Caco-2 (cell line): ENCODE results near the gene ITPR1. TPM values are rescaled to one million over a fixed set of nuclear protein-coding genes. Genes with fewer than 3 reads are reported as not detected.

Experiments used
- BruUV-seq: library from RNA; stranded (reverse); fragments of 400-500 nt; replicated peaks from 2 replicates; lab custom pipeline; 2021; lab: Mats Ljungman, UMichigan
- CTCF ChIA-PET: fragments of 300-600 bp; sonication (Branson Sonifier 250); formaldehyde crosslinking; loops from one replicate; lab custom pipeline; 2022; ENCODE audit warnings: antibody characterized with exemption; lab: Charles Lee
- POLR2A ChIA-PET: fragments of 300-600 bp; sonication (Branson Sonifier 250); formaldehyde crosslinking; loops from one replicate; lab custom pipeline; 2022; ENCODE audit warnings: antibody characterized with exemption; lab: Charles Lee
- DNase-seq, 2 experiments: peaks; one replicate each; pipeline versions ENCODE4 v3.0.0 to v3.0.0-alpha.2; 2020 to 2022
- H3K27me3 ChIP-seq: replicated peaks from 2 replicates; pipeline ENCODE4 v1.6.0; 2011; ENCODE audit warnings: low read length; ENCODE audit not compliant: control insufficient read depth, insufficient read depth
- H3K36me3 ChIP-seq: 2 replicates; pipeline ENCODE4 v1.5.1; 2011; ENCODE audit warnings: low read length; ENCODE audit not compliant: control insufficient read depth, insufficient read depth
- H3K4me1 ChIP-seq: fragments of 250-450 bp; sonication (Bioruptor Pico); 2 replicates; pipeline ENCODE4 v1.5.1; 2020; ENCODE audit warnings: mild to moderate bottlenecking
- H3K4me3 ChIP-seq: 2 replicates; pipeline ENCODE4 v1.5.1; 2011; ENCODE audit warnings: low read depth, mild to moderate bottlenecking, control low read depth, low read length
- H3K9me3 ChIP-seq: fragments of 250-450 bp; sonication (Bioruptor Pico); 2 replicates; pipeline ENCODE4 v1.5.1; 2020; ENCODE audit warnings: mild to moderate bottlenecking, moderate library complexity
- H3K27ac Mint-ChIP-seq: one replicate; pipeline ENCODE4 v1.8.0; 2022; ENCODE audit warnings: mixed read lengths; ENCODE audit not compliant: unreplicated experiment
- H3K27me3 Mint-ChIP-seq: one replicate; pipeline ENCODE4 v1.8.0; 2022; ENCODE audit warnings: mixed read lengths; ENCODE audit not compliant: insufficient read depth, unreplicated experiment
- H3K36me3 Mint-ChIP-seq: one replicate; pipeline ENCODE4 v1.8.0; 2022; ENCODE audit warnings: mild to moderate bottlenecking, mixed read lengths; ENCODE audit not compliant: insufficient read depth, unreplicated experiment
- H3K4me1 Mint-ChIP-seq: one replicate; pipeline ENCODE4 v1.8.0; 2022; ENCODE audit warnings: low read depth, mixed read lengths; ENCODE audit not compliant: unreplicated experiment
- H3K4me3 Mint-ChIP-seq: one replicate; pipeline ENCODE4 v1.8.0; 2022; ENCODE audit warnings: mild to moderate bottlenecking, moderate library complexity, mixed read lengths; ENCODE audit not compliant: unreplicated experiment
- H3K9me3 Mint-ChIP-seq: one replicate; pipeline ENCODE4 v1.8.0; 2022; ENCODE audit warnings: mixed read lengths; ENCODE audit not compliant: unreplicated experiment
- CTCF ChIP-seq, 2 experiments: fragments of 200-600 bp in 1 of 2; IDR thresholded peaks; 1 replicate in 1 of 2; 2 replicates in 1 of 2; pipeline versions ENCODE4 v1.5.1 to v1.8.0; 2011 to 2022; ENCODE audit warnings: antibody characterized with exemption in 1 of 2, control low read depth in 1 of 2, inconsistent platforms in 1 of 2, low read depth in 1 of 2, low read length in 1 of 2, mild to moderate bottlenecking in 1 of 2, moderate library complexity in 1 of 2; ENCODE audit not compliant: insufficient read depth in 1 of 2, severe bottlenecking in 1 of 2, unreplicated experiment in 1 of 2
- intact Hi-C: fragments of 100-400 bp; cut with micrococcal nuclease; formaldehyde crosslinking; loops from one replicate; pipeline ENCODE4 v1.10.0; 2022; ENCODE audit not compliant: unreplicated experiment
- total RNA-seq: library from RNA; stranded (reverse); gene quantifications from 2 replicates; pipeline ENCODE4 v1.2.3, GENCODE V29; 2022

Gene ITPR1
- total RNA-seq, 1 experiment from 2014 or later, result 10.4 TPM

- Mint-ChIP-seq H3K4me1 (no peaks in the 10 kb centered on the region), H3K9me3 (no peaks in the 10 kb centered on the region), H3K36me3 (peaks cover 8% of the 10 kb centered on the region), H3K4me3 (no peak overlapping the region), H3K27ac (no peak overlapping the region), H3K27me3 (no peaks in the 10 kb centered on the region)
- TF ChIP-seq CTCF (IDR thresholded peaks at IDR 0.05; ENCODE audit: insufficient read depth in 1 of 2, low read depth in 1 of 2, low read length in 1 of 2, severe bottlenecking in 1 of 2, unreplicated experiment in 1 of 2), result no peak
- Histone ChIP-seq H3K4me1 (peaks cover 14% of the 10 kb centered on the region), H3K36me3 (no peaks in the 10 kb centered on the region), H3K4me3 (no peak overlapping the region), H3K9me3 (no peaks in the 10 kb centered on the region), H3K27me3 (no peaks in the 10 kb centered on the region)
- no peak for DNase-seq
- POLR2A ChIA-PET, result no interaction called here
- intact Hi-C loops, result no loop called here
- CTCF ChIA-PET, result no interaction called here
- BruUV-seq, result no TSS peak
Observed at GRCh38 chr3:4497005-4497692, 4.0 kb downstream of the ITPR1 start.

GRCh38 chr3:4497843-4498324 is 4.7 kb downstream of the ITPR1 start:
- BruUV-seq, result no TSS peak
- H3K27ac Mint-ChIP-seq, result no peak overlapping the region
- no peak overlapping the region for H3K4me3 ChIP-seq
- no peaks in the 10 kb centered on the region for H3K4me1 Mint-ChIP-seq
- H3K4me3 Mint-ChIP-seq, result no peak overlapping the region
- no peaks in the 10 kb centered on the region for H3K27me3 ChIP-seq
- no peak for DNase-seq
- ChIA-PET POLR2A (no interaction called here), CTCF (interaction anchor here (0.5 kb wide), 1 partner anchor 483 kb away, joined by 3 read pairs; no protein-coding TSS in a partner anchor)
- H3K27me3 Mint-ChIP-seq, result no peaks in the 10 kb centered on the region
- no peak for TF ChIP-seq CTCF (IDR thresholded peaks at IDR 0.05; ENCODE audit: insufficient read depth in 1 of 2, low read depth in 1 of 2, low read length in 1 of 2, severe bottlenecking in 1 of 2, unreplicated experiment in 1 of 2)
- H3K36me3 Mint-ChIP-seq, result peaks cover 6% of the 10 kb centered on the region
- H3K36me3 ChIP-seq, result no peaks in the 10 kb centered on the region
- intact Hi-C loops, result no loop called here
- no peaks in the 10 kb centered on the region for H3K9me3 Mint-ChIP-seq
- peaks cover 15% of the 10 kb centered on the region for H3K4me1 ChIP-seq
- no peaks in the 10 kb centered on the region for H3K9me3 ChIP-seq

- H3K27ac Mint-ChIP-seq, result no peak overlapping the region
- no peak overlapping the region for H3K4me3 ChIP-seq
- no peak overlapping the region for H3K4me3 Mint-ChIP-seq
- ChIA-PET CTCF (interaction anchor here (0.5 kb wide), 1 partner anchor 482 kb away, joined by 3 read pairs; no protein-coding TSS in a partner anchor), POLR2A (no interaction called here)
- H3K36me3 Mint-ChIP-seq, result no peaks in the 10 kb centered on the region
- H3K36me3 ChIP-seq, result no peaks in the 10 kb centered on the region
- no peaks in the 10 kb centered on the region for H3K9me3 ChIP-seq
- DNase-seq, result no peak
- H3K27me3 ChIP-seq, result no peaks in the 10 kb centered on the region
- no peak for TF ChIP-seq CTCF (IDR thresholded peaks at IDR 0.05; ENCODE audit: insufficient read depth in 1 of 2, low read depth in 1 of 2, low read length in 1 of 2, severe bottlenecking in 1 of 2, unreplicated experiment in 1 of 2)
- intact Hi-C loops, result no loop called here
- H3K4me1 Mint-ChIP-seq, result no peaks in the 10 kb centered on the region
- no peaks in the 10 kb centered on the region for H3K9me3 Mint-ChIP-seq
- no TSS peak for BruUV-seq
- H3K4me1 ChIP-seq, result peaks cover 21% of the 10 kb centered on the region
- no peaks in the 10 kb centered on the region for H3K27me3 Mint-ChIP-seq
Observed at GRCh38 chr3:4498446-4498845, 5.3 kb downstream of the ITPR1 start.
